Neural cell (in vitro differentiated cells): ENCODE data around the gene PPP1R1A. TPM values are rescaled to one million over a fixed set of nuclear protein-coding genes. Genes with fewer than 3 reads are reported as not detected.

Source experiments
- H2AFZ ChIP-seq: fragments of 200-600, 300-800 bp; sonication (generic), shearing (Covaris generic); 2 replicates; pipeline ENCODE4 v1.6.0; 2014; ENCODE audit warnings: low read depth, mild to moderate bottlenecking, antibody characterized with exemption, low read length, moderate library complexity
- H3F3A ChIP-seq: fragments of 200-600 bp; shearing (Covaris generic); 2 replicates; pipeline ENCODE4 v1.6.1; 2016; ENCODE audit warnings: mild to moderate bottlenecking, moderate library complexity, mixed read lengths, antibody characterized with exemption, low read length; ENCODE audit not compliant: insufficient read depth, poor library complexity, severe bottlenecking
- H3K27ac ChIP-seq: fragments of 200-600, 300-800 bp; sonication (generic), shearing (Covaris generic); 2 replicates; pipeline ENCODE4 v1.5.1; 2014; ENCODE audit warnings: mild to moderate bottlenecking, low read length, moderate library complexity
- H3K27me3 ChIP-seq: fragments of 300-800, 200-600 bp; sonication (generic), shearing (Covaris generic); 2 replicates; pipeline ENCODE4 v1.6.0; 2014; ENCODE audit warnings: mild to moderate bottlenecking, low read depth, low read length, moderate library complexity; ENCODE audit not compliant: insufficient read depth
- H3K36me3 ChIP-seq: fragments of 300-800, 200-600 bp; sonication (generic), shearing (Covaris generic); 2 replicates; pipeline ENCODE4 v1.5.1; 2014; ENCODE audit warnings: mild to moderate bottlenecking, antibody characterized with exemption, low read length, moderate library complexity; ENCODE audit not compliant: insufficient read depth
- H3K4me2 ChIP-seq: fragments of 300-800, 200-600 bp; sonication (generic), shearing (Covaris generic); 2 replicates; pipeline ENCODE4 v1.6.0; 2014; ENCODE audit warnings: mild to moderate bottlenecking, low read length
- H3K4me3 ChIP-seq: fragments of 300-800, 200-600 bp; sonication (generic), shearing (Covaris generic); 2 replicates; pipeline ENCODE4 v1.5.1; 2014; ENCODE audit warnings: mild to moderate bottlenecking, low read length, moderate library complexity
- H3K79me2 ChIP-seq: fragments of 200-600 bp; shearing (Covaris generic); replicated peaks from 2 replicates; pipeline ENCODE4 v1.6.0; 2014; ENCODE audit warnings: mild to moderate bottlenecking, low read length, moderate library complexity; ENCODE audit not compliant: insufficient read depth
- H3K9ac ChIP-seq: fragments of 300-800, 200-600 bp; sonication (generic), shearing (Covaris generic); 2 replicates; pipeline ENCODE4 v1.6.1; 2016; ENCODE audit warnings: mild to moderate bottlenecking, low read length, mixed read lengths
- H3K9me2 ChIP-seq: fragments of 200-600 bp; shearing (Covaris generic); 2 replicates; pipeline ENCODE4 v1.6.1; 2016; ENCODE audit warnings: mild to moderate bottlenecking, low read length, mixed read lengths; ENCODE audit not compliant: insufficient read depth
- H3K9me3 ChIP-seq: fragments of 200-600, 300-800 bp; sonication (generic), shearing (Covaris generic); 2 replicates; pipeline ENCODE4 v1.6.1; 2016; ENCODE audit warnings: mild to moderate bottlenecking, mixed run types, low read length, moderate library complexity, mixed read lengths
- H4K20me1 ChIP-seq: fragments of 200-600 bp; shearing (Covaris generic); 2 replicates; pipeline ENCODE4 v1.6.1; 2016; ENCODE audit warnings: mild to moderate bottlenecking, mixed run types; ENCODE audit not compliant: insufficient read depth
- EP300 ChIP-seq: fragments of 450-650 bp; conservative IDR thresholded peaks from 2 replicates; pipeline ENCODE4 v1.6.1; 2014; ENCODE audit warnings: antibody characterized with exemption, mild to moderate bottlenecking, moderate library complexity; ENCODE audit not compliant: poor library complexity, severe bottlenecking
- EZH2 ChIP-seq: fragments of 200-600, 300-800 bp; shearing (Covaris generic), sonication (generic); IDR thresholded peaks from 2 replicates; pipeline ENCODE4 v1.6.1; 2014; ENCODE audit warnings: antibody characterized with exemption, low read length, borderline replicate concordance, mild to moderate bottlenecking; ENCODE audit not compliant: insufficient read depth, poor library complexity, severe bottlenecking
- MXI1 ChIP-seq: fragments of 450-650 bp; conservative IDR thresholded peaks from 2 replicates; pipeline ENCODE4 v1.6.1; 2014; ENCODE audit warnings: antibody characterized with exemption, mild to moderate bottlenecking; ENCODE audit not compliant: poor library complexity, severe bottlenecking
- POLR2AphosphoS5 ChIP-seq: IDR thresholded peaks from 2 replicates; pipeline ENCODE4 v1.6.1; 2012
- RAD21 ChIP-seq: fragments of 450-650 bp; conservative IDR thresholded peaks from 2 replicates; pipeline ENCODE4 v1.6.1; 2014; ENCODE audit warnings: antibody characterized with exemption, mild to moderate bottlenecking, moderate library complexity
- REST ChIP-seq: IDR thresholded peaks from 2 replicates; pipeline ENCODE4 v1.6.1; 2012; ENCODE audit warnings: borderline replicate concordance
- SMC3 ChIP-seq: fragments of 450-650 bp; conservative IDR thresholded peaks from 2 replicates; pipeline ENCODE4 v1.6.1; 2014; ENCODE audit warnings: antibody characterized with exemption, mild to moderate bottlenecking, moderate library complexity; ENCODE audit not compliant: poor library complexity
- TAF1 ChIP-seq: IDR thresholded peaks from 2 replicates; pipeline ENCODE4 v1.6.1; 2012; ENCODE audit warnings: low read depth
- polyA plus RNA-seq: library from polyadenylated mRNA; depleted of rRNA; stranded (reverse); fragments of >200 nt; gene quantifications from 2 replicates; pipeline ENCODE4 v1.2.3, GENCODE V29; 2014
- TF ChIP-seq, protein P1 (sequence below): fragments of 450-650 bp; IDR thresholded peaks from 2 replicates; pipeline ENCODE4 v1.5.1; 2014; ENCODE audit warnings: antibody characterized with exemption, mild to moderate bottlenecking, moderate library complexity; ENCODE audit not compliant: poor library complexity, severe bottlenecking

The PPP1R1A gene
- polyA plus RNA-seq, 1 donor from 2014 or later: 28.9 TPM

DNA sequence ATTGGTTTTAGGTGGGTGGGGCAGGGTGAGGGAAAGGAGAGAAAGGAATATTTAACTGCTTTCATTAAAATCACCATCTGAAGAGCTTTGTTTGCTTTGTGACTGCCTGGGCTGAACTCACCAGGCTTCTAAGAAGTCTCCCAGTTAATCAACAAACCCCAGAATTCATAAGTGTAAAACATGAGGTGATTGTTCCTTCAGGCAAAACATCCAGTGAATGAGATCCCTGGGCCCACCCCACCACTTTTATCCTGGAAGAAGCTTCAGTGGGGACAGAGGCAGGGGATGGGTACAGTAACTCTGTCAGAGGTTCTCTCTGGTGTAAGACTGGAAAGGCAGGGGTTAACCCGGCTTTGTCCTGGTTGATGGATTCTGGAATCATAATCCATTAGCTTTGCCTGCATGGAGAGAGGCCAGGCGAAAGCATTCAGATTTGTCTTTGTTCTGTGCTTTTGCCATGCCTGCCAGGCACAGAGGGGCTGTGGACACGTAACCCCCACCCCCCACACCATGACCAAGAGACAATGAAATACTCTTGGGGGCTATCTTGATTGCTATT is 22.4 kb downstream of the PPP1R1A start:
- TF ChIP-seq EP300: no peak
- TF ChIP-seq EZH2: no peak
- no peak for TF ChIP-seq RAD21
- no peak for TF ChIP-seq SMC3
- TF ChIP-seq, protein P1, sequence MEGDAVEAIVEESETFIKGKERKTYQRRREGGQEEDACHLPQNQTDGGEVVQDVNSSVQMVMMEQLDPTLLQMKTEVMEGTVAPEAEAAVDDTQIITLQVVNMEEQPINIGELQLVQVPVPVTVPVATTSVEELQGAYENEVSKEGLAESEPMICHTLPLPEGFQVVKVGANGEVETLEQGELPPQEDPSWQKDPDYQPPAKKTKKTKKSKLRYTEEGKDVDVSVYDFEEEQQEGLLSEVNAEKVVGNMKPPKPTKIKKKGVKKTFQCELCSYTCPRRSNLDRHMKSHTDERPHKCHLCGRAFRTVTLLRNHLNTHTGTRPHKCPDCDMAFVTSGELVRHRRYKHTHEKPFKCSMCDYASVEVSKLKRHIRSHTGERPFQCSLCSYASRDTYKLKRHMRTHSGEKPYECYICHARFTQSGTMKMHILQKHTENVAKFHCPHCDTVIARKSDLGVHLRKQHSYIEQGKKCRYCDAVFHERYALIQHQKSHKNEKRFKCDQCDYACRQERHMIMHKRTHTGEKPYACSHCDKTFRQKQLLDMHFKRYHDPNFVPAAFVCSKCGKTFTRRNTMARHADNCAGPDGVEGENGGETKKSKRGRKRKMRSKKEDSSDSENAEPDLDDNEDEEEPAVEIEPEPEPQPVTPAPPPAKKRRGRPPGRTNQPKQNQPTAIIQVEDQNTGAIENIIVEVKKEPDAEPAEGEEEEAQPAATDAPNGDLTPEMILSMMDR: no peak
- no peak for TF ChIP-seq TAF1
- no peak for TF ChIP-seq MXI1
- peak; percentile 44 for TF ChIP-seq POLR2AphosphoS5
- peak; percentile 40 for TF ChIP-seq REST
- H3K9ac ChIP-seq: peak overlapping the region; percentile 55

GRCh38 chr12:54565310-54565985 is 23.0 kb downstream of the PPP1R1A start:
- no peak overlapping the region for H2AFZ ChIP-seq
- TF ChIP-seq RAD21 (no peak), MXI1 (no peak), SMC3 (no peak), POLR2AphosphoS5 (no peak), EZH2 (no peak), EP300 (no peak), TAF1 (no peak), REST (no peak)
- TF ChIP-seq, protein P1: no peak
- no peaks in the 10 kb centered on the region for H3K9me2 ChIP-seq
- no peaks in the 10 kb centered on the region for H3K36me3 ChIP-seq
- no peaks in the 10 kb centered on the region for H3K79me2 ChIP-seq
- H3K9ac ChIP-seq: peak overlapping the region; percentile 55
- no peak overlapping the region for H3K4me3 ChIP-seq
- H3K9me3 ChIP-seq: no peaks in the 10 kb centered on the region
- no peaks in the 10 kb centered on the region for H3K27me3 ChIP-seq
- no peaks in the 10 kb centered on the region for H4K20me1 ChIP-seq
- no peaks in the 10 kb centered on the region for H3F3A ChIP-seq
- no peak overlapping the region for H3K27ac ChIP-seq
- H3K4me2 ChIP-seq: no peak overlapping the region

More for the DNA sequence above, 22.4 kb downstream of the PPP1R1A start:
- H4K20me1 ChIP-seq: no peaks in the 10 kb centered on the region
- H3K27ac ChIP-seq: peak overlapping the region; percentile 42
- H3K9me2 ChIP-seq: no peaks in the 10 kb centered on the region
- H2AFZ ChIP-seq: peak overlapping the region; percentile 74
- no peaks in the 10 kb centered on the region for H3K36me3 ChIP-seq
- no peaks in the 10 kb centered on the region for H3F3A ChIP-seq
- no peaks in the 10 kb centered on the region for H3K9me3 ChIP-seq
- H3K79me2 ChIP-seq: no peaks in the 10 kb centered on the region
- peak overlapping the region; percentile 36 for H3K4me3 ChIP-seq
- H3K27me3 ChIP-seq: no peaks in the 10 kb centered on the region
- H3K4me2 ChIP-seq: no peak overlapping the region
